DOHH2 (cell line): ENCODE measurements around the gene NOM1.

ENCODE experiments used
- H3F3A ChIP-seq: fragments of 200-600 bp; sonication (generic), shearing (Covaris generic); 2 replicates; pipeline ENCODE4 v1.6.0; 2016; ENCODE audit warnings: antibody characterized with exemption, mild to moderate bottlenecking; ENCODE audit not compliant: control insufficient read depth, insufficient read depth
- H3K27ac ChIP-seq: fragments of 200-600 bp; sonication (generic); 2 replicates; pipeline ENCODE4 v1.5.1; 2014; ENCODE audit warnings: low read depth, mild to moderate bottlenecking, low read length, moderate library complexity
- H3K27me3 ChIP-seq: fragments of 200-600 bp; sonication (generic); 2 replicates; pipeline ENCODE4 v1.6.1; 2014; ENCODE audit warnings: mild to moderate bottlenecking, low read length, mixed read lengths; ENCODE audit not compliant: control insufficient read depth
- H3K36me3 ChIP-seq: fragments of 200-600 bp; sonication (generic); 2 replicates; pipeline ENCODE4 v1.6.1; 2014; ENCODE audit warnings: mild to moderate bottlenecking, low read length, moderate library complexity, mixed read lengths; ENCODE audit not compliant: control insufficient read depth
- H3K4me1 ChIP-seq: fragments of 200-600 bp; sonication (generic); 2 replicates; pipeline ENCODE4 v1.6.1; 2014; ENCODE audit warnings: mild to moderate bottlenecking, low read length, mixed read lengths; ENCODE audit not compliant: control insufficient read depth
- H3K4me2 ChIP-seq: fragments of 200-600 bp; sonication (generic); 2 replicates; pipeline ENCODE4 v1.6.0; 2014; ENCODE audit warnings: mild to moderate bottlenecking, low read length, moderate library complexity
- H3K4me3 ChIP-seq: fragments of 200-600 bp; sonication (generic); 2 replicates; pipeline ENCODE4 v1.5.1; 2014; ENCODE audit warnings: mild to moderate bottlenecking, low read length, mixed read lengths
- H3K79me2 ChIP-seq: fragments of 200-600 bp; sonication (generic); 2 replicates; pipeline ENCODE4 v1.6.1; 2014; ENCODE audit warnings: mild to moderate bottlenecking, low read length, mixed read lengths; ENCODE audit not compliant: control insufficient read depth
- H3K9me2 ChIP-seq: fragments of 200-600 bp; sonication (generic); replicated peaks from 2 replicates; pipeline ENCODE4 v1.6.1; 2014; ENCODE audit warnings: mild to moderate bottlenecking, low read length, mixed read lengths; ENCODE audit not compliant: control insufficient read depth
- H3K9me3 ChIP-seq: fragments of 200-600 bp; sonication (generic); 2 replicates; pipeline ENCODE4 v1.6.1; 2014; ENCODE audit warnings: antibody characterized with exemption, low read length, mixed read lengths; ENCODE audit not compliant: control insufficient read depth, insufficient read depth
- H4K20me1 ChIP-seq: fragments of 200-600 bp; sonication (generic); 2 replicates; pipeline ENCODE4 v1.6.0; 2014; ENCODE audit warnings: low read depth, mild to moderate bottlenecking, antibody characterized with exemption, low read length, moderate library complexity; ENCODE audit not compliant: control insufficient read depth, insufficient read depth
- CTCF ChIP-seq: fragments of 200-600 bp; sonication (generic); IDR thresholded peaks from one replicate; pipeline ENCODE4 v1.5.1; 2014; ENCODE audit warnings: antibody characterized with exemption, mild to moderate bottlenecking, low read depth, low read length; ENCODE audit not compliant: poor library complexity, severe bottlenecking
- EZH2phosphoT487 ChIP-seq: fragments of 200-600 bp; sonication (generic); IDR thresholded peaks from 2 replicates; pipeline ENCODE4 v1.6.1; 2017; ENCODE audit warnings: borderline replicate concordance, mild to moderate bottlenecking, antibody characterized with exemption, low read length, moderate library complexity, mixed read lengths

NOM1 gene

GRCh38 chr7:157014635-157015555 is 65.4 kb downstream of the NOM1 start:
- no peak overlapping the region for H3K27ac ChIP-seq
- H3K4me2 ChIP-seq: no peak overlapping the region
- H4K20me1 ChIP-seq: no peaks in the 10 kb centered on the region
- TF ChIP-seq EZH2phosphoT487 (no peak), CTCF (no peak)
- no peak overlapping the region for H3K4me3 ChIP-seq
- H3K9me2 ChIP-seq: no peaks in the 10 kb centered on the region
- peaks cover 22% of the 10 kb centered on the region for H3K4me1 ChIP-seq
- H3K27me3 ChIP-seq: peaks cover 76% of the 10 kb centered on the region
- no peaks in the 10 kb centered on the region for H3K9me3 ChIP-seq
- H3F3A ChIP-seq: no peaks in the 10 kb centered on the region
- H3K36me3 ChIP-seq: no peaks in the 10 kb centered on the region
- H3K79me2 ChIP-seq: no peaks in the 10 kb centered on the region

GRCh38 chr7:157016024-157016351 is 66.5 kb downstream of the NOM1 start:
- Histone ChIP-seq H3F3A (no peaks in the 10 kb centered on the region), H3K4me1 (peaks cover 19% of the 10 kb centered on the region), H3K9me3 (no peaks in the 10 kb centered on the region), H3K79me2 (no peaks in the 10 kb centered on the region), H3K4me3 (no peak overlapping the region; the same call in 1 of the 2 replicates), H3K9me2 (no peaks in the 10 kb centered on the region), H3K4me2 (no peak overlapping the region), H3K36me3 (no peaks in the 10 kb centered on the region), H3K27ac (no peak overlapping the region), H3K27me3 (peaks cover 70% of the 10 kb centered on the region), H4K20me1 (no peaks in the 10 kb centered on the region)
- TF ChIP-seq CTCF (no peak), EZH2phosphoT487 (no peak)

GRCh38 chr7:157016352-157017041 is 67.0 kb downstream of the NOM1 start:
- H3K9me2 ChIP-seq: no peaks in the 10 kb centered on the region
- no peaks in the 10 kb centered on the region for H3K9me3 ChIP-seq
- no peak overlapping the region for H3K4me2 ChIP-seq
- H3K27ac ChIP-seq: no peak overlapping the region
- H3K36me3 ChIP-seq: no peaks in the 10 kb centered on the region
- TF ChIP-seq EZH2phosphoT487 (no peak), CTCF (no peak)
- peaks cover 14% of the 10 kb centered on the region for H3K4me1 ChIP-seq
- H3K4me3 ChIP-seq: no peak overlapping the region; the same call in 1 of the 2 replicates
- no peaks in the 10 kb centered on the region for H3F3A ChIP-seq
- H3K27me3 ChIP-seq: peaks cover 65% of the 10 kb centered on the region
- no peaks in the 10 kb centered on the region for H4K20me1 ChIP-seq
- no peaks in the 10 kb centered on the region for H3K79me2 ChIP-seq
